Left lung (tissue), 10 donors: Measurements from ENCODE around the gene ZC3H18. TPM values are rescaled to one million over a fixed set of nuclear protein-coding genes. Genes with fewer than 3 reads are reported as not detected.

Experiments
- ATAC-seq: fragments of 200-7000 bp; cut with Tn5 transposase; one replicate; pipeline ENCODE4 v1.9.1; 2020; ENCODE audit warnings: moderate library complexity
- DNase-seq, 4 donors: peaks; one replicate each; pipeline ENCODE4 v3.0.0-alpha.2; 2013 to 2020
- H3K27ac ChIP-seq, 2 donors: fragments of 200-600 bp; sonication (generic) in 1 of 2; one replicate each; pipeline versions ENCODE4 v1.5.0 to v1.8.0; 2020 to 2021
- H3K27me3 ChIP-seq, 2 donors: fragments of 200-600 bp; sonication (generic) in 1 of 2; one replicate each; pipeline versions ENCODE4 v1.5.0 to v1.8.0; 2020 to 2021
- H3K36me3 ChIP-seq, 2 donors: fragments of 200-600 bp; sonication (generic) in 1 of 2; one replicate each; pipeline versions ENCODE4 v1.5.0 to v1.8.0; 2020 to 2021
- H3K4me1 ChIP-seq, 2 donors: fragments of 200-600 bp; one replicate each; pipeline ENCODE4 v1.8.0; 2021
- H3K4me3 ChIP-seq, 2 donors: fragments of 200-600 bp; sonication (generic) in 1 of 2; one replicate each; pipeline versions ENCODE4 v1.5.0 to v1.8.0; 2020 to 2021; ENCODE audit warnings: mild to moderate bottlenecking in 1 of 2
- H3K9me3 ChIP-seq, 2 donors: fragments of 200-600 bp; sonication (generic) in 1 of 2; one replicate each; pipeline versions ENCODE4 v1.5.0 to v1.8.0; 2020 to 2021
- CTCF ChIP-seq, 2 donors: fragments of 200-600 bp; sonication (generic) in 1 of 2; IDR thresholded peaks; one replicate each; pipeline versions ENCODE4 v1.5.0 to v1.8.0; 2021; ENCODE audit warnings: antibody characterized with exemption in 2 of 2
- intact Hi-C, 2 donors: fragments of 100-400 bp; cut with DNase I; formaldehyde crosslinking; loops; one replicate each; pipeline versions ENCODE4 v1.11.2 to v1.14.2; 2022
- polyA plus RNA-seq, 6 donors: library from polyadenylated mRNA; unstranded; fragments of 120-200 nt; gene quantifications; one replicate each; pipeline ENCODE4 v1.2.1, GENCODE V29; 2013; ENCODE audit not compliant: insufficient read length in 6 of 6
- total RNA-seq, 2 donors: library from RNA; stranded (reverse); fragmentation: NEBNext Ultra II Directional; extraction: Animal tissue kit (Norgen Biotek cat#: 25700); gene quantifications; one replicate each; pipeline ENCODE4 v1.2.1, GENCODE V29; 2021
- donor health status: DM: no; HTN: yes; CAD: no.
- donor health status: DM: no; HTN: no; CAD: no.

ZC3H18 gene
- total and polyA plus RNA-seq, 8 donors, result 33.8 to 53.1 (median 38.5) TPM

- DNase-seq, result peak in 1 of 4 donors; percentile 35
- H3K27me3 ChIP-seq, result no peaks in the 10 kb centered on the region
- H3K4me3 ChIP-seq, result no peak overlapping the region
- H3K36me3 ChIP-seq, result peaks cover 0 to 55% of the 10 kb centered on the region in 2 donors
- TF ChIP-seq CTCF (IDR thresholded peaks at IDR 0.05), result no peak
- ATAC-seq, result no peak
- no peak overlapping the region for H3K27ac ChIP-seq
- peaks cover 3 to 67% of the 10 kb centered on the region in 2 donors for H3K4me1 ChIP-seq
- intact Hi-C loops, result no loop called here
- H3K9me3 ChIP-seq, result no peaks in the 10 kb centered on the region
Measured at GRCh38 chr16:88595101-88595500, 24.9 kb downstream of the ZC3H18 start.

GRCh38 chr16:88595921-88596320, 25.7 kb downstream of the ZC3H18 start:
- ATAC-seq, result no peak
- intact Hi-C loops, result no loop called here
- no peak for TF ChIP-seq CTCF (IDR thresholded peaks at IDR 0.05)
- Histone ChIP-seq H3K36me3 (peaks cover 0 to 55% of the 10 kb centered on the region in 2 donors), H3K27me3 (no peaks in the 10 kb centered on the region), H3K4me1 (peaks cover 8 to 75% of the 10 kb centered on the region in 2 donors), H3K9me3 (no peaks in the 10 kb centered on the region), H3K27ac (peak overlapping the region in 1 of 2 donors; percentile 35), H3K4me3 (no peak overlapping the region)
- DNase-seq, result peak in 1 of 4 donors; percentile 59

- DNase-seq (peak in 1 of 4 donors; percentile 21), ATAC-seq (no peak)
- H3K9me3 ChIP-seq, result no peaks in the 10 kb centered on the region
- H3K27me3 ChIP-seq, result no peaks in the 10 kb centered on the region
- intact Hi-C loops, result no loop called here
- H3K4me1 ChIP-seq, result peaks cover 12 to 77% of the 10 kb centered on the region in 2 donors
- H3K27ac ChIP-seq, result peak overlapping the region in 1 of 2 donors; percentile 35
- peaks cover 0 to 60% of the 10 kb centered on the region in 2 donors for H3K36me3 ChIP-seq
- no peak for TF ChIP-seq CTCF (IDR thresholded peaks at IDR 0.05)
- H3K4me3 ChIP-seq, result no peak overlapping the region
Measured at GRCh38 chr16:88596483-88596882, 26.3 kb downstream of the ZC3H18 start.

GRCh38 chr16:88597856-88598491, 27.8 kb downstream of the ZC3H18 start:
- Histone ChIP-seq H3K27me3 (no peaks in the 10 kb centered on the region), H3K4me1 (peaks cover 15 to 65% of the 10 kb centered on the region in 2 donors), H3K36me3 (peaks cover 0 to 71% of the 10 kb centered on the region in 2 donors), H3K4me3 (no peak overlapping the region), H3K27ac (peak overlapping the region in 1 of 2 donors; percentile 88), H3K9me3 (no peaks in the 10 kb centered on the region)
- no peak for ATAC-seq
- TF ChIP-seq CTCF (IDR thresholded peaks at IDR 0.05), result no peak
- intact Hi-C loops, result no loop called here
- peak in 1 of 4 donors; percentile 67 for DNase-seq

- H3K27ac ChIP-seq, result peak overlapping the region; percentile 65 to 88
Measured at GRCh38 chr16:88599092-88599733, 29.0 kb downstream of the ZC3H18 start.

More at GRCh38 chr16:88599092-88599733, 29.0 kb downstream of the ZC3H18 start:
- no peaks in the 10 kb centered on the region for H3K27me3 ChIP-seq
- TF ChIP-seq CTCF (IDR thresholded peaks at IDR 0.05), result no peak
- ATAC-seq, result peak; percentile 54
- peaks cover 15 to 63% of the 10 kb centered on the region in 2 donors for H3K4me1 ChIP-seq
- H3K9me3 ChIP-seq, result no peaks in the 10 kb centered on the region
- intact Hi-C loops, result no loop called here
- no peak overlapping the region for H3K4me3 ChIP-seq
- H3K36me3 ChIP-seq, result peaks cover 0 to 66% of the 10 kb centered on the region in 2 donors
- peak in 3 of 4 donors; percentile 21 to 88 (median 87) for DNase-seq
